Subcutaneous abdominal adipose tissue (tissue), 5 donors: ENCODE results near the gene MTCL3.

Experiments used
- H3K27ac ChIP-seq: one replicate; pipeline ENCODE4 v1.7.0; 2013; ENCODE audit warnings: low read depth, mild to moderate bottlenecking, inconsistent platforms, low read length, moderate library complexity
- H3K27me3 ChIP-seq, 5 donors: one replicate each; pipeline ENCODE4 v1.7.0; 2013; ENCODE audit warnings: low read length in 5 of 5, inconsistent platforms in 1 of 5; ENCODE audit not compliant: control insufficient read depth in 5 of 5, insufficient read depth in 4 of 5
- H3K36me3 ChIP-seq, 5 donors: one replicate each; pipeline ENCODE4 v1.7.0; 2013; ENCODE audit warnings: low read length in 5 of 5; ENCODE audit not compliant: control insufficient read depth in 5 of 5, insufficient read depth in 5 of 5
- H3K4me1 ChIP-seq, 5 donors: one replicate each; pipeline ENCODE4 v1.7.0; 2013; ENCODE audit warnings: low read length in 5 of 5, mild to moderate bottlenecking in 3 of 5, moderate library complexity in 1 of 5; ENCODE audit not compliant: control insufficient read depth in 5 of 5, insufficient read depth in 5 of 5
- H3K4me3 ChIP-seq, 5 donors: one replicate each; pipeline ENCODE4 v1.7.0; 2013; ENCODE audit warnings: low read length in 5 of 5, low read depth in 1 of 5
- H3K9ac ChIP-seq, 5 donors: one replicate each; pipeline ENCODE4 v1.7.0; 2013; ENCODE audit warnings: low read length in 5 of 5, mild to moderate bottlenecking in 4 of 5, moderate library complexity in 3 of 5
- H3K9me3 ChIP-seq, 5 donors: one replicate each; pipeline ENCODE4 v1.7.0; 2013; ENCODE audit warnings: low read length in 5 of 5; ENCODE audit not compliant: control insufficient read depth in 5 of 5
- donor health status: healthy.
- donor health status: healthy.
- donor health status: healthy.
- donor health status: healthy.
- donor health status: healthy.

Gene MTCL3

DNA sequence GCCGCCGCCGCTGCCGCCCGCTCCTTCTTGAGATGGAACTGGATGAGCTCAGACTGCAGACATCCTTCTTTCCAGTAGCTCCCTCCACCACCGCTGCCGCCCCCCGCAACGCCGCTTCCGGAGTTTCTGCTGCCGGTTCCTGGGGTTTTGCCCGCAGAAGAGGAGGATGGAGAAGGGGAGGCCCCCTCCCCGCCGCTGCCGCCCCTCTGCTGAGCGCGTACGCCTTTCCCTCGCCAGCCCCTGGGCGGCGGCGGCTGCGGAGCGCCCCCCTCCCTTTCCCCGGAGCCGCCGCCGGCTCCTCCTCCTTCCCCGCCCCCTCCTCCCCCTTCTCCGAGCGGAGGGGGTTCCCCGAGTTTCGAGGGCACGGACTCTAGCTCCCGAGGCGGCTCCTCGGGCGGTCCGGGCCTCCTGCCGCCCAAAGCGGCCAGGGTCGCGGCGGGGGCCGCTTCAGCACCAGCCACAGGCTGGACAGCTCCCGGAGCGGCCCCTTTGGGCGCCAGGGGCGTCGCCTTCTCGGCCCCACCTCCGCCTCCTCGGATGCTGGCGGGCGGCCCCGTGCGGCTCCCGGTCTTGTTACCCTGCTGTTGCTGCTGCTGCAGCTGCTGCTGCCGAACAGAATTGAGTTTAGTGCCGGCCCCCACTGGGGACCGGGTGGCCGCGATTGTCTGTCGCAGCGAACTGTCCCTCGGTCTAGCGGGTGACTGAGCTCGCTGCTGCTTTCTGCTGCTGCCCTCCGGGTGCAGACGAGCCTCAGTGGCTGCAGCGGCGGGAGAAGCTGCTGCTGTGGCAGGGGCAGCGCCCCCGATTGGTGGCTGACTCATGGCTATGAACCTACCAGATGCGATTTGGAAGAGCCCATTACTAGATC, 3.1 kb downstream of the MTCL3 start:
- H3K36me3 ChIP-seq = no peaks in the 10 kb centered on the region
- H3K27me3 ChIP-seq = peaks cover 10 to 44% (median 29%) of the 10 kb centered on the region in 5 donors
- peak overlapping the region; percentile 45 to 76 (median 68) for H3K4me3 ChIP-seq
- peak overlapping the region in 1 of 5 donors; percentile 41 for H3K9ac ChIP-seq
- H3K9me3 ChIP-seq = no peaks in the 10 kb centered on the region
- H3K4me1 ChIP-seq = peaks cover 0 to 33% (median 27%) of the 10 kb centered on the region in 5 donors
- no peak overlapping the region for H3K27ac ChIP-seq

- H3K9me3 ChIP-seq = no peaks in the 10 kb centered on the region
- H3K4me3 ChIP-seq = peak overlapping the region; percentile 63 to 76 (median 69)
- no peaks in the 10 kb centered on the region for H3K36me3 ChIP-seq
- no peak overlapping the region for H3K27ac ChIP-seq
- H3K9ac ChIP-seq = no peak overlapping the region
- H3K27me3 ChIP-seq = peaks cover 10 to 44% (median 28%) of the 10 kb centered on the region in 5 donors
- peaks cover 0 to 33% (median 27%) of the 10 kb centered on the region in 5 donors for H3K4me1 ChIP-seq
These were observed 3.8 kb downstream of the MTCL3 start for GRCh38 chr6:127515234-127515793.

DNA sequence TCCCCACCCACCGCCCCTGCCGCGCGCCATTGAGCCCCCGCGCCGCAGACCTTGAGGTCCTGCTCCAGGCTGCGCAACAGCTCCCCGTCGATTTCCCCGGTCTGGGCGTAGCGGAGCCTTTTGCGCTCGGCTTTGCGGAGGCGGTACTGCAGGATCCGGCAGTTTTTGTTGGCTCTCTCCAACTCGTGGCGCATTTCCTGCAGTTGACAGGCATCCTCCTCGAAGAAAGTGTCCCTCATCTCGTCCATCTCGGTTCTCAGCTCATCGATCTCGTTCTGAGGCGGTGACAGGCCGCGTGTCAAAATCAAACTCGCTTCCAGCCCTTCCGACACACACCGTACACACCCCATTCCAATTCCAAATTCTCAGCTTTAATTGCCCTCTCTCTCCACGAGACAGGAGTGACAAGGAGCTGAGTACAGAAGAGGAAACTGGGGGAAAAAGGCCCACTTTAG, 4.3 kb downstream of the MTCL3 start:
- no peak overlapping the region for H3K9ac ChIP-seq
- peaks cover 10 to 43% (median 28%) of the 10 kb centered on the region in 5 donors for H3K27me3 ChIP-seq
- H3K27ac ChIP-seq = no peak overlapping the region

DNA sequence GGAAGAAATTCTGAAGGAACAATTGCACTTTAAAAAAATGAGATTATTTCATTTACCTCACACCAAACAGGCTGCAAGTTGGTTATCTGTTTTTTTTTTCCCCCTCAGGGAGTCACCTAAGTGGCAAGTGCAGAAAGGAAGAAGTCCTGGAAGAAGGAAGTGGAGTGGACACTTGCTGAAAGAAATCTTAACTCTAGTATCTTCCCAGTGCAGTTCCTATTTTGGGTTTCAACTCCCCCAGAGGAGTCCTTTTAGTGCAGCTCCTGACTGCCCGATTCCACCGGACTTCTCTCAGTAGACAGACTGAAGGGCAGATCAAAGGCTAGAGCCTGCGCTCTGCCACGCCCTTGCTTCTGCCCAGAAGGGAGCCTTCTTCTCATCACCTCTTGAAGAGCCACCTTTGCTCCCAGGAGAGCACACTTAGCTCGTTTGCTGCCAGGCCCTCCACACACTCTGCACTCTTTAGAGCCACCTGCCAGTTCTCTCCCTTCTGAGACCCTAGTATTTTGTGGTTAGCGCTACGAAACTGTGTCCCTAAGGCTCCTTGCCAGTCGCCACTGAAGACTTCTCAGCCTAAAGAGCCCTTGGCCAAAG, 4.9 kb downstream of the MTCL3 start:
- Histone ChIP-seq H3K27ac (no peak overlapping the region), H3K27me3 (peaks cover 10 to 38% (median 25%) of the 10 kb centered on the region in 5 donors), H3K4me1 (peaks cover 0 to 33% (median 27%) of the 10 kb centered on the region in 5 donors), H3K4me3 (peak overlapping the region in 4 of 5 donors; percentile 63 to 76 (median 68)), H3K36me3 (no peaks in the 10 kb centered on the region), H3K9me3 (no peaks in the 10 kb centered on the region), H3K9ac (no peak overlapping the region)

More for the DNA sequence above, 4.3 kb downstream of the MTCL3 start:
- Histone ChIP-seq H3K9me3 (no peaks in the 10 kb centered on the region), H3K4me3 (peak overlapping the region; percentile 63 to 76 (median 69)), H3K4me1 (peaks cover 0 to 33% (median 27%) of the 10 kb centered on the region in 5 donors), H3K36me3 (no peaks in the 10 kb centered on the region)

DNA sequence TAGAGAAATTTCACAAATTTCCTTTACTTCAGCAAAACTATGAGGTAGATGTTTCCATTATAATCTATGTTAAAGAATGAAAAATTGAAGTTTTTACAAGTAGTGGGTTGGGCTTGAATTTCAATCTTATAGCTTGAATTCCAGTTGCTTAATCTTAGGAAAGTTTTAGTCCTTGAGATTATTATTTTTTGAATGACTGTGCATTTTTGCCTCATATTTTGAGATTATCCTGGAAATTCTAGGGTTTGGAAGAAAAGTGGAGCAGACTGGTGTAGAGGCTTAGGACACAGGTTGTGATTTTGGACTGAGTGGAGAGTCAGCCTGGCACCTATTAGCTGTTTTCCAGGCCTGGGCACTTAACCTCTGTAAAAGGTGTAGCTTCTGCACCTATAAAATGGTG, 5.7 kb downstream of the MTCL3 start:
- Histone ChIP-seq H3K36me3 (no peaks in the 10 kb centered on the region), H3K9me3 (no peaks in the 10 kb centered on the region), H3K4me1 (peaks cover 0 to 29% (median 25%) of the 10 kb centered on the region in 5 donors), H3K27ac (no peak overlapping the region), H3K27me3 (peaks cover 6 to 31% (median 18%) of the 10 kb centered on the region in 5 donors), H3K4me3 (no peak overlapping the region), H3K9ac (no peak overlapping the region)

DNA sequence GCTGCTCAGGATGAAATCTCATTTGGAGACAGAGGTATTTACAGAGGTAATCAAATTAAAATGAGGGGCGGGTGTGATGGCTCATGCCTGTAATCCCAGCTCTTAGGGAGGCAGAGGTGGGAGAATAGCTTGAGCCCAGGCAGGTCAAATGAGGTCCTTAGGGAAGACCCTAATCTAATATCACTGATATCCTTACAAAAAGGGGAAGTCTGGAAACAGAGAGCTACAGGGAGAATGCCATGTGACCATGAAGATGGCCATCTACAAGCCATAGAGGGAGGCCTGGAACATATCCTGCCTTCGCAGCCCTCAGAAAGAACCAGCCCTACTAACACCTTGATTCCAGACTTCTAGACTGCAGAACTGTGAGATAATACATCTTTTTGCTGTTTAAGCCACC, 8.3 kb downstream of the MTCL3 start:
- no peaks in the 10 kb centered on the region for H3K36me3 ChIP-seq
- no peak overlapping the region for H3K27ac ChIP-seq
- no peaks in the 10 kb centered on the region for H3K9me3 ChIP-seq
- no peak overlapping the region for H3K9ac ChIP-seq
- peaks cover 0 to 18% (median 16%) of the 10 kb centered on the region in 5 donors for H3K4me1 ChIP-seq
- no peak overlapping the region for H3K4me3 ChIP-seq
- peaks cover 0 to 19% (median 11%) of the 10 kb centered on the region in 5 donors for H3K27me3 ChIP-seq

DNA sequence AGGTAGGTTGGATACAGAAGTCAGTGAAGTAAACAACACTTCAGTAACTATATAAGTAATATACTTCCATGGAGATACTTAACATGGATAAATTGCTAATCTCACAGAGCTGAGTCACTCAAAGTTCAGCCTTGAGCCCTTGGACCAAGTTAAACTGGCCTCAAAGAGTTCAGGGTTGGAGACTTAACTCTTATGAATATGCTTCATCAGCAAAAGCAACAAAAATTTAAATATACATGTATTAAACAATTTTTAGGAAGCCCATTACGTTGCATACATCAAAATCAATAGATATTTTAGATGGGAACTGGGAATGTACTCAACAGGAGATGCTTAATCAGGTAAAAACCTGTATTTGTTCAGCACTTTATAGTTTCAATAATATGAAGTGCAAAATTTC, 12.2 kb downstream of the MTCL3 start:
- Histone ChIP-seq H3K4me1 (no peaks in the 10 kb centered on the region), H3K36me3 (no peaks in the 10 kb centered on the region), H3K9ac (no peak overlapping the region), H3K9me3 (no peaks in the 10 kb centered on the region), H3K4me3 (no peak overlapping the region), H3K27me3 (no peaks in the 10 kb centered on the region), H3K27ac (no peak overlapping the region)

GRCh38 chr6:127503022-127503421, 16.1 kb downstream of the MTCL3 start:
- no peak overlapping the region for H3K9ac ChIP-seq
- no peaks in the 10 kb centered on the region for H3K9me3 ChIP-seq
- no peak overlapping the region for H3K27ac ChIP-seq
- no peaks in the 10 kb centered on the region for H3K4me1 ChIP-seq
- H3K4me3 ChIP-seq = no peak overlapping the region
- H3K36me3 ChIP-seq = no peaks in the 10 kb centered on the region
- no peaks in the 10 kb centered on the region for H3K27me3 ChIP-seq

DNA sequence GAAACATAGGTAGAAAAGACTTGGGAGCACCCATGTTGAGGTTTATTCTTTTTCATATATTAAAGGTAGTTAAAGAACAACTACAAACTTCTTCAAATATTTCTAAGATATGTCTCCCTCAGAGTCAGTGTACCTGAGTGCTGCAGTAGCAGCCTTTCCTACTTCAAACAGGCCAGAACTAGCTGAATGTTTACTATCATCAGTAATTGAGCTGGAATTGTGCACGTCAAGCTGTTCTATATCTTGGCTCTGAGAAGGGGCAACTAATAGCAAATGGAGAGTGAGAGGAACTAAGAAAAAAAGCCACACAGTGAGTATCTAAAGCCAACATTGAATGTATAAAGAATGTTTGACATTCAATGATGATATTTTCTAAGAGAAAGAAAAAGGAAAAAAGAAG, 21.7 kb downstream of the MTCL3 start:
- H3K27ac ChIP-seq = no peak overlapping the region
- H3K9ac ChIP-seq = no peak overlapping the region
- H3K36me3 ChIP-seq = no peaks in the 10 kb centered on the region
- no peaks in the 10 kb centered on the region for H3K4me1 ChIP-seq
- no peaks in the 10 kb centered on the region for H3K27me3 ChIP-seq
- no peak overlapping the region for H3K4me3 ChIP-seq
- H3K9me3 ChIP-seq = no peaks in the 10 kb centered on the region

- Histone ChIP-seq H3K27me3 (no peaks in the 10 kb centered on the region), H3K4me1 (no peaks in the 10 kb centered on the region), H3K36me3 (no peaks in the 10 kb centered on the region), H3K27ac (no peak overlapping the region), H3K9ac (no peak overlapping the region), H3K4me3 (no peak overlapping the region), H3K9me3 (no peaks in the 10 kb centered on the region)
These were observed 22.7 kb downstream of the MTCL3 start for GRCh38 chr6:127496471-127496870.
